Measurements from ENCODE around the gene ZBP1.

DNA sequence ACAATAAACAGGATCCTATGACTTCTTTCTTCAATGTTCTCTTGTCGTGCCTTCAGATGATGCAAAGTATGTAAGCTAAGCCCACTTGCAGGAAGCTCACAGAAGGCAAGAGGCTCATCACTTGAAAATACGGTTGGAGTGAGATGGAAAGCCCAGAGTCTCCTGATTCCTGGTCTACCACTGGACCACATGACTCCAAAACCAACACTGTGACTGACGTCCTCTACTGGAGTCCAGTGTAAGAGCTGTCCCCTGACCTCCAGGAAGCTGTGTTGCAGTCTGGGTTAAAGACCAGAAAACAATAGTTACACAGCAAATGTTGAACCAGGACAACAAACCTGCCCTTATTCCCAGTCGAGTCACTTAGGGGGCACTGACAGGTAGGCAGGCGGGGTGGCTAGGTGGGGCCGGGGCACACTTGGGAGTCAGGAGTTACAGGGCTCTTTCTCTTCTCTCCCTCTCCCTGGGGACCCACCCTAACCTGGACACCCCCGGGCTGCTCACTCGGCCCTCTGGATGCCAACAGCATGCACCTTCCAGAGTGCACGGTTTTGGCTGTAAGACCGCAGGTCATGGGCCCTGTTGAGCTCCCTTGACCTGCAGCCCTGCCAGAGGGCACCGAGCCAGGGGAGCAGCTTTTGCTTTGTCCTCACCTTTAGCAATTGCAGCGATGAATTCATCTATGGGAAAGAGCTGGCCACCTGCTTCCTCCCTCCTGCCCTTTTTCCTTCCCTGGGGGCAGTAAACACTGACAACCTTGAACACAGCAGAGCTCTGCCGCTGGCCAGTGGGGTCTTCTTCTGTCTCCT, 51.9 kb downstream of the ZBP1 start:
- TF ChIP-seq ETV6 (conservative IDR thresholded peaks at IDR 0.05 in 1 of 2, IDR thresholded peaks at IDR 0.05 in 1 of 2; ENCODE audit: borderline replicate concordance in 1 of 2, low read depth in 1 of 2) (no peak), FOS (IDR thresholded peaks at IDR 0.05; ENCODE audit: borderline replicate concordance, extremely low read depth, insufficient read length) (no peak), CHD4 (IDR thresholded peaks at IDR 0.05) (no peak), HCFC1 (IDR thresholded peaks at IDR 0.05; ENCODE audit: low read length) (no peak), FOXM1 (IDR thresholded peaks at IDR 0.05; ENCODE audit: low read depth, low read length) (no peak), POLR2A (IDR thresholded peaks at IDR 0.05; ENCODE audit: low read depth, low read length) (no peak), SMC3 (IDR thresholded peaks at IDR 0.05; ENCODE audit: borderline replicate concordance, low read length) (no peak), YY1 (IDR thresholded peaks at IDR 0.05; ENCODE audit: low read depth, low read length) (no peak), TAF1 (IDR thresholded peaks at IDR 0.05; ENCODE audit: borderline replicate concordance, low read depth, low read length) (no peak)
- TF ChIP-seq, protein P1, sequence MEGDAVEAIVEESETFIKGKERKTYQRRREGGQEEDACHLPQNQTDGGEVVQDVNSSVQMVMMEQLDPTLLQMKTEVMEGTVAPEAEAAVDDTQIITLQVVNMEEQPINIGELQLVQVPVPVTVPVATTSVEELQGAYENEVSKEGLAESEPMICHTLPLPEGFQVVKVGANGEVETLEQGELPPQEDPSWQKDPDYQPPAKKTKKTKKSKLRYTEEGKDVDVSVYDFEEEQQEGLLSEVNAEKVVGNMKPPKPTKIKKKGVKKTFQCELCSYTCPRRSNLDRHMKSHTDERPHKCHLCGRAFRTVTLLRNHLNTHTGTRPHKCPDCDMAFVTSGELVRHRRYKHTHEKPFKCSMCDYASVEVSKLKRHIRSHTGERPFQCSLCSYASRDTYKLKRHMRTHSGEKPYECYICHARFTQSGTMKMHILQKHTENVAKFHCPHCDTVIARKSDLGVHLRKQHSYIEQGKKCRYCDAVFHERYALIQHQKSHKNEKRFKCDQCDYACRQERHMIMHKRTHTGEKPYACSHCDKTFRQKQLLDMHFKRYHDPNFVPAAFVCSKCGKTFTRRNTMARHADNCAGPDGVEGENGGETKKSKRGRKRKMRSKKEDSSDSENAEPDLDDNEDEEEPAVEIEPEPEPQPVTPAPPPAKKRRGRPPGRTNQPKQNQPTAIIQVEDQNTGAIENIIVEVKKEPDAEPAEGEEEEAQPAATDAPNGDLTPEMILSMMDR (IDR thresholded peaks at IDR 0.05 in 2 of 3, conservative IDR thresholded peaks at IDR 0.05 in 1 of 3; ENCODE audit: control insufficient read depth in 2 of 3, extremely low read depth in 1 of 3, insufficient read depth in 1 of 3, low read depth in 3 of 3, low read length in 3 of 3) = no peak
- TF ChIP-seq, protein P2, sequence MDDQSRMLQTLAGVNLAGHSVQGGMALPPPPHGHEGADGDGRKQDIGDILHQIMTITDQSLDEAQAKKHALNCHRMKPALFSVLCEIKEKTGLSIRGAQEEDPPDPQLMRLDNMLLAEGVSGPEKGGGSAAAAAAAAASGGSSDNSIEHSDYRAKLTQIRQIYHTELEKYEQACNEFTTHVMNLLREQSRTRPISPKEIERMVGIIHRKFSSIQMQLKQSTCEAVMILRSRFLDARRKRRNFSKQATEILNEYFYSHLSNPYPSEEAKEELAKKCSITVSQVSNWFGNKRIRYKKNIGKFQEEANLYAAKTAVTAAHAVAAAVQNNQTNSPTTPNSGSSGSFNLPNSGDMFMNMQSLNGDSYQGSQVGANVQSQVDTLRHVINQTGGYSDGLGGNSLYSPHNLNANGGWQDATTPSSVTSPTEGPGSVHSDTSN (IDR thresholded peaks at IDR 0.05; ENCODE audit: insufficient replicate concordance, low read depth, low read length) = no peak
- TF ChIP-seq, protein P3, sequence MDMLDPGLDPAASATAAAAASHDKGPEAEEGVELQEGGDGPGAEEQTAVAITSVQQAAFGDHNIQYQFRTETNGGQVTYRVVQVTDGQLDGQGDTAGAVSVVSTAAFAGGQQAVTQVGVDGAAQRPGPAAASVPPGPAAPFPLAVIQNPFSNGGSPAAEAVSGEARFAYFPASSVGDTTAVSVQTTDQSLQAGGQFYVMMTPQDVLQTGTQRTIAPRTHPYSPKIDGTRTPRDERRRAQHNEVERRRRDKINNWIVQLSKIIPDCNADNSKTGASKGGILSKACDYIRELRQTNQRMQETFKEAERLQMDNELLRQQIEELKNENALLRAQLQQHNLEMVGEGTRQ (IDR thresholded peaks at IDR 0.05; ENCODE audit: borderline replicate concordance, low read depth, low read length) = no peak
